Retina (tissue), 1 donor: Measurements from ENCODE around the gene XPO1.
"Not testable (repeated sequence)": the region's sequence is repeated elsewhere in the genome, so short reads cannot be mapped to it uniquely, and the experiment has no call there.

Experiments
- DNase-seq: peaks from one replicate; pipeline ENCODE4 v3.0.0-alpha.2; 2016

The XPO1 gene

DNA sequence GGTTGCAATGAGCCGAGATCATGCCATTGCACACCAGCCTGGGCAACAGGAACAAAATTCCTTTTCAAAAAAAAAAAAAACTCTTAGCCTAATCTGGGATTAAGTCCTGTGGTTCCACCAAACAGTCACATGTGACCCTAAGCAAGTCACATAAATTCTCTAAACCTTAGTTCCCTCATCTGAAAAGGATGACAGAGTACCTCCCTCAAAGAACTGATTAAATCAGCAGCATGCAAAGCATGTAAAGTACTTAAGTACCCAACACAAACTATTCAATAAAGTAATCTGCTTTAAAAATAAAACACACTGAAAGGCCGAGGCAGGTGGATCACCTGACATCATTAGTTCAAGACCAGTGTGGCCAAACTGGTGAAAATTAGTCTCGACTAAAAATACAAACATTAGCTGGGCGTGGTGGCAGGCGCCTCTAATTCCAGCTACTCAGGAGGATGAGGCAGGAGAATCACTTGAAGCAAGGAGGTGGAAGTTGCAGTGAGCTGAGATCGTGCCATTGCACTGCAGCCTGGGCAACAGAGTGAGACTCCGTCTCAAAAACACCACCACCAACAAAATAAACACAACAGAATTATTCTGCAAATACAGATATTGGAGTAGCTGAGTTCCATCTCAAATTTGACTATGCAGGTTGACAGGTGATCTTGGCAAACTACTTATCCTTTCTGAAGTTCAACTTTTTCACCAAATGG lies 74.2 kb downstream of the XPO1 start:
- DNase-seq = no peak

DNA sequence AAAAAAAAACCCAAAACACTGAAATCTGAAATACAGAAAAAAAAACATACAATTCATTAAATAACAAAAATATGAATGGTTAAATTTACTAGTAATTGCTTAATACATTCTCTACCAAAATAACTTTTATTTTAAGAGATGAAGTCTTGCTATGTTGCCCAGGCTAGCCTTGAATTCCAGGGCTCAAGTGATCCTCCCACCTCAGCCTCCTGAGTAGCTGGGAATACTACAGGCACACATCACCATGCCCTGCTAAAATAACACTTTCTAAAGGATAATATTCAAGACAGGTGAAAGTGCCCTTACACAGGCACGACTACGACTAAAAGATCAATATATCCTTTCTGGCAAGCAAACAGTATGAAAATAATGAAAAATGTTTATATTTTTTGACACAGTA lies 76.8 kb downstream of the XPO1 start:
- DNase-seq = no peak

DNA sequence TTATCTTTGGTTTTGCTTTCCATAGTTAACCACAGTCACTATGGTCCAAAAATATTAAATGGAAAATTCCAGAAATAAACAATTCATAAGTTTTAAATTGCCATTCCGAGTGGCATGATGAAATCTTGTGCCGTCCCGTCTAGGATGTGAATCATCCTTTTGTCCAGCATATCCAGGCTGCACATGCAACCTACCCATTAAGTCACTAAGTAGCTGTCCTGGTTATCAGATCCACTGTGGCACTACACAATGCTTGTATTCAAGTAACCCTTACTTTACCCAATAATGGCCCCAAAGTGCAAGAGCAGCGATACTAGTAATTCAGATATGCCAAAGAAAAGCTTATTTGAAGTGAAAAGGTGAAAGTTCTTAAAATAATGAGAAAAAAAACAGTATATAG lies 78.0 kb downstream of the XPO1 start:
- DNase-seq = no peak

DNA sequence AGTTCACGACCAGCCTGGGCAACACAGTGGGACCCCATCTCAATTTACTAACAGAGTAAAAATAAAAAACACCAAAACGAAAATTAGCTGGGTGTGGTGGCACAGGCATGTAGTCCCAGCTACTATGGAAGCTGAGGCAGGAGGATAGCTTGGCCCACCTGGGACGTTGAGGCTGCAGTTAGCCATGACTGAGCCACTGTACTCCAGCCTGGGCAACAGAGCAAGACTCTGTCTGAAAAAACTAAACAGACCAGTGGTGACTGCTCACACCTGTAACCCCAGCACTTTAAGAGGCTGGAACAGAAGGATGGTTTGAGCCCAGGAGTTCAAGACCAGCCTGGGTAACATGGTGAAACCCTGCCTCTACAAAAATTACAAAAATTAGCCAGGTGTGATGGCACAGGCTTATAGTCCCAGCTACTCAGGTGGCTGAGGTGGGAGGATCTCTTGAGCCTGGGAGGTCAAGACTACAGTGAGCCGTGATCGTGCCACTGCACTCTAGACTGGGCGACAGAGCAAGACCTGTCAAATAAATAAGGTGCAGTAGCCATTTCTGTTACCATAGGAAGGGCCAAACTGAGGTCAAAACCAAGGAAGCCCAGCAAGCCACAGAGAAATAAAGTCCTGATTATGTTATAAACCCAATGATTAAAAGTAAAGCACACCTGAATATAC lies 81.3 kb downstream of the XPO1 start:
- no peak for DNase-seq

DNA sequence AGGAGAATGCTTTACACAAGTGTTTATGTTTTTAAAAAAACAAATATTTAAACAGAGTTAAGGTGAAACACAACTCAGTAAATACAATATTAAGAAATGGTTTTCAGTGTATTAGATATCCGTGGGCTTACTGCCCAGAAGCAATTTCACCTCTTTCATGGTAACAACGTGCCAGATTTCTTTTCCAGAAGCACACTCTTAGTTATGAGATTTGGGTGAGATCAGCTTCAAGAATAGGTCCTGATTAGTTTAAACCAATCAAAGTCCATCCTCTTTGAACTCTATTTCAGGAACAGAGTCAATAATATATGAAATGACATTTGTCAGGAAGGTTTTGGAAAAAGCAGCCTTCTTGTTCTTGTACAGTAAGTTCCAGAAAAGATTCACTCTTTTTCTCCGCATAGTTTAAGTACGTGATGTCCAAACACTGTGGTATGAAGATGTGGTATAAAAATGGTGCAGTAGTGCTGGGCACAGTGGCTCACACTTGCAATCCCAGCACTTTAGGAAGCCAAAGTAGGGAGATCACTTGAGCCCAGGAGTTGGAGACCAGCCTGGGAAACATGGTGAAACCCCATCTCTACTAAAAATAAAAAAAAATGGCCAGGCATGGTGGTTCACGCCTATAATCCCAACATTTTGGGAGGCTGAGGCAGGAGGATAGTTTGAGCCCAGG lies 81.9 kb downstream of the XPO1 start:
- DNase-seq = no peak

DNA sequence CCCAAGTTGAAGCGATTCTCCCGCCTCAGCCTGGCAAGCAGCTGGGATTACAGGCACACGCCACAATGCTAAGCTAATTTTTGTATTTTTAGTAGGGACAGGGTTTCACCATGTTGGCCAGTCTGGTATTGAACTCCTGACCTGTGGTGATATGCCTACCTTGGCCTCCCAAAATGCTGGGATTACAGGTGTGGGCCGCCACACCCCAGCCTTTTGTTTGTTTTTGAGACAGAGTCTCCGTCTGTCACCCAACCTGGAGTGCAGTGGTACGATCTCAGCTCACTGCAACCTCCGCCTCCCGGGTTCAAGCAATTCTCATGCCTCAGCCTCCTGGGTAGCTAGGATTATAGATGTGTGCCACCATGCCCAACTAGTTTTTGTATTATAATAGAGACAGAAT lies 83.2 kb downstream of the XPO1 start:
- not testable (repeated sequence) for DNase-seq

DNA sequence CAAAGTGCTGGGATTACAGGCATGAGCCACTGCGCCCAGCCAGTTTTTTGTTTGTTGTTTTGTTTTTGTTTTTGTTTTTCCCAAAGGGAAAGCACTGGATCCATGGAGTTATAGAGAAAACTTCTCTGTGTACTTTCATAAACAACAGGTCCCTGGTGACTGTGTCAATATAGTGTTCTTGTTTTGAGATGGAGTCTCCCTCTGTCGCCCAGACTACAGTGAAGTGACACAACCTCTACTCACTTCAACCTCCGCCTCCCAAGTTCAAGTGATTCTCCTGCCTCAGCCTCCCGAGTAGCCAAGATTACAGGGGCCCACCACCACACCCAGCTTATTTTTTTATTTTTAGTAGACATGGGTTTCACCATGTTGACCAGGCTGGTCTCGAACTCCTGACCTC lies 83.8 kb downstream of the XPO1 start:
- DNase-seq = no peak

DNA sequence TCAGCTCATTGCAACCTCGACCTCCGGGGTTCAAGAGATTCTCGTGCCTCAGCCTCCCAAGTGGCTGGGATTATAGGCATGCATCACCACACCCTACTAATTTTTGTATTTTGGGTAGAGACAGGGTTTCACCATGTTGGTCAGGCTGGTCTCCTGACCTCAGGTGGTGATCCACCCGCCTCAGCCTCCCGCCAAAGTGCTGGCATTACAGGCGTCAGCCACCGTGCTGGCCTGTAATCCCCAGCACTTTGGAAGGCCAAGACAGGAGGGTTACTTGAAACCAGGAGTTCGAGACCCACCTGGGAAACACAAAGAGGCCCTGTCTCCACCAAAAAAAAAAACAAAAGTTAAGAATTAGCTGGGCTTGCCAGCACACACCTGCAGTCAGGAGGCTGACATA lies 85.8 kb downstream of the XPO1 start:
- DNase-seq = no peak

DNA sequence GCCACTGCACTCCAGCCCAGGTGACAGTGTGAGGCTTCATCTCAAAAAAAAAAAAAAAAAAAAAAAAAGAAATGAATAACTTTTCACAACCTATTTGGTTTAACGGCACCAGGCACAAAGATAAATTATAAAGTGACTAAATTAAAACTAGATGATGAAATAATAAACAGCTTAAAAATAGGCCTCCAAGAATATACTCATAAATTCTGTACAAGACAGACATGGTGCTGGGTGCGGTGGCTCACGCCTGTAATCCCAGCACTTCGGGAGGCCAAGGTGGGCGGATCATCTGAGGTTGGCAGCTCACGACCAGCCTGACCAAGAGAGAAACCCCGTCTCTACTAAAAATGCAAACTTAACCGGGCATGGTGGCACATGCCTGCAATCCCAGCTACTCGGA lies 87.0 kb downstream of the XPO1 start:
- no peak for DNase-seq

DNA sequence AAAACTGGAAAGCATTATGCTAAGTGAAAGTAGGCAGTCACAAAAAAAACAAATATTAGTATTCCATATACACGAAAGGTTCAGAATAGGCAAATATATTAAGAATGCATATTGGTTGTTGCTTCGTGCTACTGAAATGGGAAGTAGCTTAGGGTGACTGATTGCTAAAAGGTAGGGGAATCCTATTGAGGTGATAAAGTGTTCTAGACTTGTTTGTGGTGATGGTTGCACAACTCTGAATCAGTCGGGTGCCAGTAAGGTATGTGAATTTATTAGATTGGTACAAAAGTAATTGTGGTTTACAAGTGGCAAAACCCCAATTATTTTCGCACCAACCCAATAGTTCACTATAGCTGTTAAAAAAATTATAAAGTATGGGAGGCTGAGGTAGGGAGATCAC lies 88.0 kb downstream of the XPO1 start:
- no peak for DNase-seq

DNA sequence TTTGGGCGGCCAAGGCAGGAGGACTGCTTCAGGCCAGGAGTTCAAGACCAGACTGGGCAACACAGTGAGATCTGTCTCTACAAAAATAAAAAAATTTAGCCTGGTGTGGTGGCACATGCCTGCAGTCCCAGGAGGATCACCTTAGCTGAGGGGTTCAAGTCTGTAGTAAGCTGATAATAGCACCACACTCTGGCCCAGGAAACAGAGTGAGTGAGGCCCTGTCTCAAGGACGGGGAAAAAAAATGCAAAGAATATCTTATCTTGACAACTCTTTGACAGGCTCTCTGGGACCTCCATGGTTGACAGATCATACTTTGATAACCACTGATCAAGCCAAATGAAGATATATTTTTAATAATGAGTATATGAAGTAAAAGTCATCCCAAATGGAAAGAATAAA lies 89.9 kb downstream of the XPO1 start:
- DNase-seq = no peak

DNA sequence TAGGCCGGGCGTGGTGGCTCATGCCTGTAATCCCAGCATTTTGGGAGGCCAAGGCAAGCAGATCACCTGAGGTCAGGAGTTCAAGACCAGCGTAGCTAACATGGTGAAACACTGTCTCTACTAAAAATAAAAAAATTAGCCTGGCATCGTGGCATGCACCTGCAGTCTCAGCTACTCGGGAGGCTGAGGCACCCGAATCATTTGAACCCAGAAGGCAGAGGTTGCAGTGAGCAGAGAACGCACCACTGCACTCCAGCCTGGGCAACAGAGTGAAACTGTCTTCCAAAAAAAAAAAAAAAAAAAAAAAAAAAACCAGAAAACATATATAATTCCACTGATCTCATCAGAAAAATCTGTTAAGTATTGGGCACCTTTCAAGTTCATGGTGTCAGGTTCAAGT lies 91.2 kb downstream of the XPO1 start:
- not testable (repeated sequence) for DNase-seq

DNA sequence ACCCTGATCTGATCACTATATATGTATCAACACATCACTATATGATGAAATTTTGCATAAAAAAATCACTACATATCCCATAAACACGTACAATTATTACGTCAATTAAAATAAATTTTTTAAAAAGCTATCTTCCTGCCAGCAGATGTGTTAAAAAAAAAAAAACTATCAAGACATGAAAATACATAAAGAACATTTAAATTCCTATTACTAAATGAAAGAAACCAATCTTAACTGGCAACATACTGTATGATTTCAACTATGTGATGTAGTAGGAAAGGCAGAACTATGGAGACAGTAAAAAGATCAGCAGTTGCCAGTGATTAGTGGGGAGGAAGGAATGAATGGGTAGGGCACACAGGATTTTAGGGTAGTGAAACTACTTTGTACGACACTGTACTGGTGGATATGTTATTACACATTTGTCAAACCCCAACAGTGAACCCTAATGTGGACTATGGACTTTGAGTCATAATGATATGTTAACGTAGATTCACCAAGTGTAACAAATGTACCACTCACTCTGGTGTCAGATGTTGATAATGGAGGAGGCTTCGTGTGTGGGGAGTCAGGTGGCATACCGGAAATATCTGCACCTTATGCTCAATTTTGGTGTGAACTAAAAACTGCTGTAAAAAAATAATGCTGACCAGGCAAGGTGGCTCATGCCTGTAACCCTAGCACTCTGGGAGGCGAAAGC lies 94.7 kb downstream of the XPO1 start:
- DNase-seq = no peak

DNA sequence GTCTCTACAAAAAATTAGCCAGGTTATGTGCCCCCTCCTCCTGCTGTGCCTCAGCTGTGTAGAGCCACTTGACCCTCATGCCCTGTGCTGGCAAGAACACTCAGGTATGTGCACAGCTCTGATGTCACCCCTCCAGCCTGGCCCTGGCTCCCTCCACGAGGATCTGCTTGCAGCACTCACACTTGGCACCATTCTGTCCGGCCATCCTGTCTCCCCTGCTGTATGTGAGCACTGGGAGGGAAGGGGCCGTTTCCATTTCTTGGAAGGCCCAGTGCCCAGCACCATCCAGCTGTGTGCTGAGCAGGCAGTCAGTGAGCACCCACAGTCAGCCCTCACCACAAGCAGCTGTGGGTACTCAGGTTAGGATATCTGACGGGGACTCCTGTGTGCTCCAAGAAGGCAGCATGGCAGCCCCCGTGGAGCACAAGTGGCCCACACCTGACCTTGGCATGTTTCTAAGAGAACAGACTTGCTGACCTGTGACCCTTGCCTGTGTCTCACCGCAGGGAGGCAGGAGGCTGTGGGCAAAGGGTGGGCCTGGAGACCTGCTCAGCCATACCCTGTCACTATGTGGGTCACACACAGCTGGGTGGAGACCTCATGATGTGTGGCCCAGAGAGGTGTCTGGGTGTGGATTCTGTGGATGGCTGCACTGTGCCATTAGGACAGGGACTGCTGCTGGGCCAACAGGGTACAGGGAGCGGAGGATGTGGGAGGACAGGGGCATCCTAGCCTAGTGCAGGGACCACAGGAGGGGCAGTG lies 98.7 kb downstream of the XPO1 start:
- no peak for DNase-seq

DNA sequence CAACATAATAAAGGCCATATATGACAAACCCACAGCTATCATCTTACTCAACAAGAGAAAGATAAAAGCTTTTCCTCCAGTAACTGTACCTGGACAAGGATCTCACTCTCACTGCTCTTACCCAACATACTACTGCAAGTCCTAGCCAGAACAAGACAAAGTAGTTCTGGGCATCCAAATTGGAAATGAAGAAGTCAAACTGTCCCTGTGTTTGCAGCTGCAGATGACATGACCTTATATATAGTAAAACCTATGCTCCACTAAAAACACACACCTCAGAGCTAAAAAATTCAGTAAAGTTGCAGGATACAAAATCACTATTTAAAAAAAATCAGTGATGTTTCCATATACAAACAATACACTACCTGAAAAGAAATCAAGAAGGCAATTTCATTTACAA lies 99.5 kb downstream of the XPO1 start:
- no peak for DNase-seq

DNA sequence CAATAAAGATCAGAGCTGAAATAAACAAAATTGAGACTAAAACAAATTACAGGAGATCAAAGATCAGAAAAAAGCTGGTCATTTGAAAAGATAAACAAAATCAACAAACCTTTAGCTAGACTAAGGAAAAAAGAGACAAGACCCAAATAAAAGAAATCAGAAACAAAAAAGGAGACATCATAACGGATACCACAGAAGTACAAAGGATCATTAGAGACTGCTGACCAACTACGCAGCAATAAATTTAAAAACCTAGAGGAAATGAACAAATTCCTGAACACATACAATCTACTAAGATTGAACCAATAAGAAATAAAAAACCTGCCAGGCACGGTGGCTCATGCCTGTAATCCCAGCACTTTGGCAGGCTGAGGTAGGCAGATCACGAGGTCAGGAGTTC lies 101.0 kb downstream of the XPO1 start:
- no peak for DNase-seq

DNA sequence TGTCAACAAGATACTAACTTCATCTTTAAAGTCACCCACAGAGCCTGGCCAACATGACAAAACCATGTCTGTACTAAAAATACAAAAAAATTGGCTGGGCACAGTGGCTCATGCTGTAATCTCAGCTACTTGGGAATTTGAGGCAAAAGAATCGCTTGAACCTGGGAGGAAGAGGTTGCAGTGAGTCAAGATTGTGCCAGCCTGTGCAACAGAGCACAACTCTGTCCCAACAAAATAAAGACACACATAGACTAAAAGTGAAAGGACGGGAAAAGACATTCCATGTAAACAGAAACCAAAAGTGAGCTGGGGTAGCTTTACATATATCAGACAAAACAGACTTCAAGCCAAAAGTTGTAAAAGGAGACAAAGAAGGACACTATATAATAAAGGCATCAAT lies 102.1 kb downstream of the XPO1 start:
- DNase-seq = no peak

DNA sequence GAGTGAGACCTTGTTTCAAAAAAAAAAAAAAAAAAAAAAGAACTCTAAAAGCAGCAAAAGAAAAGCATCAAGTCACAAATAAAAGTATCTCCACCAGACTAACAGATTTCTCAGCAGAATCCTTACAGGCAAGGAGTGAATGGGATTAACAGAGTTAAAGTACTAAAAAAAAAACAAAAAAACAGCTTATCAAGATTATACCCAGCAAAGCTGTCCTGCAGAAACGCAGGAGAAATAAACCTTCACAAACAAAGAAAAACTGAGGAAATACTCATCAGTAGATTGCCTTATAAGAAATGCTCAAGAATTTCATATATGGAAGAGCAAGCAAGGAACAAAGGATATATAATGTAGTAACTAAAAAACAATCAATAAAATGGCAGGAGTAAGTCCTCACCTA lies 102.9 kb downstream of the XPO1 start:
- no peak for DNase-seq

DNA sequence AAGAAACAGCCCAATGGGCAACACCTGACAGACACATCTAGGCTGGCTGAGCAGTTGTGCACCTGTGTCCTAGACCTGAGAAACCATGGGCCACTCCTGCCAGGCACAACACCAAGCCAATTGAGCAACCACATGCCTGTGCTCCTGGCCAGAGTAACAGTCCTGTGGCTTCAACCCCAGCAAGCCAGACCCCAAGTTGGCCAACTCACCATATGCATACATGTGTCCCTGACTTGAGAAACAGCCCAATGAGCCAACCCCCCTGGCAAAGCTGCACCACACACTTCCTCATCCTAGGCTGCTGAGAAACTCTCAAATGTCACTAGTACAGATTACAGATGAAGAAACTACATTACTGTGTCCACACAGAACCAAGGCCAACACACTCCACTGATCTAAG lies 103.8 kb downstream of the XPO1 start:
- no peak for DNase-seq

DNA sequence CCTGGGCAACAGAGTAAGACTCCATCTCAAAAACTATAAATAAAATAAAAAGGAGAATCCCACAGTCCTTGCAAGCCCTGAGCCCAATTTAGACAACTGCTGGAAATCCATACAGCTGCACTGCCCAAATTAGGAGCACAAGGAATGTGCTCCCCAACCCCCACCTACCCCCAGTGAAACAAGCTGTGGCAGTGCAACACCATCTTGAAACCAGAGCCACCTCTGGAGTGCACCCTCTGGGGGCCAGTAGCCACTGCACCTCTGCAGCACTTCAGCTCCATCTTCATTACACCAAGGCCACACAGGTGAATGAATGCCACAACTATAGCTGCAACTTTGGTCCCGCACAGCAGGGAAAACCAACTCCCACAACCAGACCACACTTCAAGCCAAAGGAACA lies 104.5 kb downstream of the XPO1 start:
- DNase-seq = no peak

DNA sequence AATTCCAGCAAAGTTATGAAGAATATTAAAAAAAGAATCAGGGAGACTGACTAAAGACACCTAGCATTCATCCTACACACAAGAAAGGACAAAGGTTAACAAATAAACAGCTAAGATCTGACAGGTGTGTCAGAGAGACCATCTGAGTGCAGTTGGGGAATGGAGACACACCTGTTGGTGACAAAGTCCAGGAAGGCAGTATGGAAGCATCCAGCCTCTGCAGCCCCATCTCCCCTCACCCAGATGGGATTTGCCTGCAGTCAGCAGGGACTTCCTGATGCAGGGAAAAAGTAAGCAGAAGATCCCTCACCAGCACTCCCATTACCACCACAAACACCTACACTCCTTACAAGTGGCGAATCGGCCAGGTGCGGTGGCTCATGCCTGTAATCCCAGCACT lies 105.2 kb downstream of the XPO1 start:
- DNase-seq = no peak

DNA sequence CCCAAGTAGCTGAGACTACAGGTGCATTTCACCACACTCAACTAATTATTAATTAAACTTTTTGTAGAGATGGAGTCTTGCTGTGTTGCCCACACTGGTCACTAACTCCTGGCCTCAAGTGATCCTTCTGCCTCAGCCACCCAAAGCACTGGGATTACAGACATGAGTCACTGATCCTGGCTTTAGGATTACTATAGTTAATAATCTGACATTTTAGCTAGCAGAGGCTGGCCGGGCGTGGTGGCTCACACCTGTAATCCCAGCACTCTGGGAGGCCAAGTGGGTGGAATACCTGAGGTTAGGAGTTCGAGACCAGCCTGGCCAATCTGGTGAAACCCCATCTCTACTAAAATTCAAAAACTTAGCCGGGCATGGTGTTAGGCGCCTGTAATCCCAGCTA lies 106.8 kb downstream of the XPO1 start:
- DNase-seq = no peak
